HEK293 (cell line): ENCODE measurements around the gene C1orf52.

Experiments
- KLF8 ChIP-seq: fragments of 450-650 bp; formaldehyde crosslinking; IDR thresholded peaks from 2 replicates; pipeline ENCODE4 v1.5.1; 2016; ENCODE audit warnings: missing biosample characterization, missing genetic modification characterization
- PRDM2 ChIP-seq: fragments of 450-650 bp; formaldehyde crosslinking; IDR thresholded peaks from 2 replicates; pipeline ENCODE4 v1.5.1; 2016; ENCODE audit warnings: missing biosample characterization, missing genetic modification characterization, borderline replicate concordance
- SP3 ChIP-seq: fragments of 450-650 bp; formaldehyde crosslinking; IDR thresholded peaks from 2 replicates; pipeline ENCODE4 v1.5.1; 2016; ENCODE audit warnings: missing biosample characterization, missing genetic modification characterization
- TRIM28 ChIP-seq: IDR thresholded peaks from 2 replicates; pipeline ENCODE4 v1.6.1; 2011; ENCODE audit warnings: low read length, control low read depth, borderline replicate concordance
- ZBTB17 ChIP-seq: fragments of 450-650 bp; formaldehyde crosslinking; IDR thresholded peaks from 2 replicates; pipeline ENCODE4 v1.5.1; 2016; ENCODE audit warnings: missing biosample characterization, missing genetic modification characterization
- ZBTB21 ChIP-seq: fragments of 450-650 bp; formaldehyde crosslinking; IDR thresholded peaks from 2 replicates; pipeline ENCODE4 v1.5.1; 2017; ENCODE audit warnings: missing biosample characterization, missing genetic modification characterization
- ZBTB44 ChIP-seq: fragments of 450-650 bp; IDR thresholded peaks from 2 replicates; pipeline ENCODE4 v1.5.1; 2018; ENCODE audit warnings: missing biosample characterization, mild to moderate bottlenecking, missing genetic modification characterization
- ZNF132 ChIP-seq: fragments of 450-650 bp; formaldehyde crosslinking; IDR thresholded peaks from 2 replicates; pipeline ENCODE4 v1.5.1; 2017; ENCODE audit warnings: missing biosample characterization, missing genetic modification characterization, borderline replicate concordance
- ZNF146 ChIP-seq: fragments of 450-650 bp; formaldehyde crosslinking; IDR thresholded peaks from 2 replicates; pipeline ENCODE4 v1.5.1; 2016; ENCODE audit warnings: missing biosample characterization, missing genetic modification characterization
- ZNF184 ChIP-seq: fragments of 450-650 bp; IDR thresholded peaks from 2 replicates; pipeline ENCODE4 v1.5.1; 2018; ENCODE audit warnings: missing biosample characterization, mild to moderate bottlenecking, missing genetic modification characterization
- ZNF2 ChIP-seq: fragments of 450-650 bp; formaldehyde crosslinking; IDR thresholded peaks from 2 replicates; pipeline ENCODE4 v1.5.1; 2016; ENCODE audit warnings: missing biosample characterization, missing genetic modification characterization
- ZNF23 ChIP-seq: fragments of 450-650 bp; formaldehyde crosslinking; IDR thresholded peaks from 2 replicates; pipeline ENCODE4 v1.5.1; 2016; ENCODE audit warnings: missing biosample characterization, missing genetic modification characterization, borderline replicate concordance
- ZNF24 ChIP-seq: fragments of 450-650 bp; formaldehyde crosslinking; IDR thresholded peaks from 2 replicates; pipeline ENCODE4 v1.5.1; 2016; ENCODE audit warnings: missing biosample characterization, missing genetic modification characterization
- ZNF324 ChIP-seq: fragments of 450-650 bp; formaldehyde crosslinking; IDR thresholded peaks from 2 replicates; pipeline ENCODE4 v1.5.1; 2016; ENCODE audit warnings: missing biosample characterization, missing genetic modification characterization
- ZNF354C ChIP-seq: fragments of 450-650 bp; formaldehyde crosslinking; IDR thresholded peaks from 2 replicates; pipeline ENCODE4 v1.5.1; 2016; ENCODE audit warnings: missing biosample characterization, missing genetic modification characterization, low read depth, borderline replicate concordance
- ZNF391 ChIP-seq: fragments of 450-650 bp; formaldehyde crosslinking; IDR thresholded peaks from 2 replicates; pipeline ENCODE4 v1.5.1; 2016; ENCODE audit warnings: low read depth, missing biosample characterization, missing genetic modification characterization, borderline replicate concordance
- ZNF596 ChIP-seq: fragments of 450-650 bp; IDR thresholded peaks from 2 replicates; pipeline ENCODE4 v1.5.0; 2018; ENCODE audit warnings: missing biosample characterization, mild to moderate bottlenecking, missing genetic modification characterization, moderate library complexity
- ZNF623 ChIP-seq: fragments of 450-650 bp; formaldehyde crosslinking; IDR thresholded peaks from 2 replicates; pipeline ENCODE4 v1.5.1; 2016; ENCODE audit warnings: missing biosample characterization, missing genetic modification characterization
- ZNF660 ChIP-seq: fragments of 450-650 bp; IDR thresholded peaks from 2 replicates; pipeline ENCODE4 v1.5.1; 2018; ENCODE audit warnings: missing biosample characterization, mild to moderate bottlenecking, missing genetic modification characterization
- ZNF692 ChIP-seq: fragments of 450-650 bp; formaldehyde crosslinking; IDR thresholded peaks from 2 replicates; pipeline ENCODE4 v1.5.1; 2016; ENCODE audit warnings: missing biosample characterization, missing genetic modification characterization
- ZNF701 ChIP-seq: fragments of 450-650 bp; formaldehyde crosslinking; IDR thresholded peaks from 2 replicates; pipeline ENCODE4 v1.5.1; 2016; ENCODE audit warnings: missing biosample characterization, missing genetic modification characterization
- ZNF76 ChIP-seq: fragments of 450-650 bp; formaldehyde crosslinking; IDR thresholded peaks from 2 replicates; pipeline ENCODE4; 2016; ENCODE audit warnings: low read depth, missing biosample characterization, missing genetic modification characterization, borderline replicate concordance
- ZNF843 ChIP-seq: fragments of 450-650 bp; formaldehyde crosslinking; IDR thresholded peaks from 2 replicates; pipeline ENCODE4 v1.5.1; 2016; ENCODE audit warnings: missing biosample characterization, missing genetic modification characterization
- ZSCAN16 ChIP-seq: fragments of 450-650 bp; formaldehyde crosslinking; IDR thresholded peaks from 2 replicates; pipeline ENCODE4 v1.5.1; 2016; ENCODE audit warnings: missing biosample characterization, missing genetic modification characterization
- ZSCAN30 ChIP-seq: fragments of 450-650 bp; IDR thresholded peaks from 2 replicates; pipeline ENCODE4 v1.5.1; 2018; ENCODE audit warnings: missing biosample characterization, mild to moderate bottlenecking, missing genetic modification characterization, moderate library complexity
- TF ChIP-seq, protein P1 (sequence below): fragments of 450-650 bp; formaldehyde crosslinking; IDR thresholded peaks from 2 replicates; pipeline ENCODE4 v1.5.0; 2017; ENCODE audit warnings: missing biosample characterization, missing genetic modification characterization, borderline replicate concordance
- TF ChIP-seq, protein P2 (sequence below): fragments of 450-650 bp; formaldehyde crosslinking; IDR thresholded peaks from 2 replicates; pipeline ENCODE4 v1.5.1; 2016; ENCODE audit warnings: missing biosample characterization, missing genetic modification characterization

The C1orf52 gene

GRCh38 chr1:85307987-85308832 is 48.7 kb upstream of the C1orf52 start (continued):
- no peak for TF ChIP-seq ZNF623 (tag by site-specific recombination)
- no peak for TF ChIP-seq SP3 (tag by site-specific recombination)
- TF ChIP-seq ZNF596 (tag by site-specific recombination): no peak
- TF ChIP-seq ZNF184 (tag by site-specific recombination): peak; percentile 66; the same call in 1 of the 2 replicates
- TF ChIP-seq ZNF132: no peak
- no peak for TF ChIP-seq ZSCAN16 (tag by site-specific recombination)
- TF ChIP-seq ZNF146: no peak
- TF ChIP-seq ZNF324 (tag by site-specific recombination): no peak
- TF ChIP-seq PRDM2 (tag by site-specific recombination): no peak
- peak; percentile 78 for TF ChIP-seq ZNF2 (tag by site-specific recombination)
- peak; percentile 77 for TF ChIP-seq ZBTB17 (tag by site-specific recombination)
- TF ChIP-seq ZNF843: 0 out of 2 replicates have a peak, but pooled peaks have one; percentile 16
- no peak for TF ChIP-seq ZBTB44 (tag by site-specific recombination)
- TF ChIP-seq TRIM28: peak; percentile 24; the same call in 1 of the 2 replicates
- TF ChIP-seq ZNF391 (tag by site-specific recombination): no peak
- peak; percentile 25; the same call in 1 of the 2 replicates for TF ChIP-seq ZNF76 (tag by site-specific recombination)
- TF ChIP-seq ZNF660 (tag by site-specific recombination): peak; percentile 83
- no peak for TF ChIP-seq ZBTB21
- no peak for TF ChIP-seq ZNF23 (tag by site-specific recombination)
- peak; percentile 39; the same call in 1 of the 2 replicates for TF ChIP-seq KLF8 (tag by site-specific recombination)
- TF ChIP-seq, protein P1, sequence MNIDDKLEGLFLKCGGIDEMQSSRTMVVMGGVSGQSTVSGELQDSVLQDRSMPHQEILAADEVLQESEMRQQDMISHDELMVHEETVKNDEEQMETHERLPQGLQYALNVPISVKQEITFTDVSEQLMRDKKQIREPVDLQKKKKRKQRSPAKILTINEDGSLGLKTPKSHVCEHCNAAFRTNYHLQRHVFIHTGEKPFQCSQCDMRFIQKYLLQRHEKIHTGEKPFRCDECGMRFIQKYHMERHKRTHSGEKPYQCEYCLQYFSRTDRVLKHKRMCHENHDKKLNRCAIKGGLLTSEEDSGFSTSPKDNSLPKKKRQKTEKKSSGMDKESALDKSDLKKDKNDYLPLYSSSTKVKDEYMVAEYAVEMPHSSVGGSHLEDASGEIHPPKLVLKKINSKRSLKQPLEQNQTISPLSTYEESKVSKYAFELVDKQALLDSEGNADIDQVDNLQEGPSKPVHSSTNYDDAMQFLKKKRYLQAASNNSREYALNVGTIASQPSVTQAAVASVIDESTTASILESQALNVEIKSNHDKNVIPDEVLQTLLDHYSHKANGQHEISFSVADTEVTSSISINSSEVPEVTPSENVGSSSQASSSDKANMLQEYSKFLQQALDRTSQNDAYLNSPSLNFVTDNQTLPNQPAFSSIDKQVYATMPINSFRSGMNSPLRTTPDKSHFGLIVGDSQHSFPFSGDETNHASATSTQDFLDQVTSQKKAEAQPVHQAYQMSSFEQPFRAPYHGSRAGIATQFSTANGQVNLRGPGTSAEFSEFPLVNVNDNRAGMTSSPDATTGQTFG (tag by site-specific recombination): no peak
- no peak for TF ChIP-seq ZNF701 (tag by site-specific recombination)
- TF ChIP-seq ZNF24 (tag by site-specific recombination): no peak
- TF ChIP-seq ZNF692: peak; percentile 69
- TF ChIP-seq ZNF354C (tag by site-specific recombination): no peak
- TF ChIP-seq, protein P2, sequence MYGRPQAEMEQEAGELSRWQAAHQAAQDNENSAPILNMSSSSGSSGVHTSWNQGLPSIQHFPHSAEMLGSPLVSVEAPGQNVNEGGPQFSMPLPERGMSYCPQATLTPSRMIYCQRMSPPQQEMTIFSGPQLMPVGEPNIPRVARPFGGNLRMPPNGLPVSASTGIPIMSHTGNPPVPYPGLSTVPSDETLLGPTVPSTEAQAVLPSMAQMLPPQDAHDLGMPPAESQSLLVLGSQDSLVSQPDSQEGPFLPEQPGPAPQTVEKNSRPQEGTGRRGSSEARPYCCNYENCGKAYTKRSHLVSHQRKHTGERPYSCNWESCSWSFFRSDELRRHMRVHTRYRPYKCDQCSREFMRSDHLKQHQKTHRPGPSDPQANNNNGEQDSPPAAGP: no peak
- peak; percentile 82 for TF ChIP-seq ZSCAN30
